ENCODE data around the gene NUDT6.

DNA sequence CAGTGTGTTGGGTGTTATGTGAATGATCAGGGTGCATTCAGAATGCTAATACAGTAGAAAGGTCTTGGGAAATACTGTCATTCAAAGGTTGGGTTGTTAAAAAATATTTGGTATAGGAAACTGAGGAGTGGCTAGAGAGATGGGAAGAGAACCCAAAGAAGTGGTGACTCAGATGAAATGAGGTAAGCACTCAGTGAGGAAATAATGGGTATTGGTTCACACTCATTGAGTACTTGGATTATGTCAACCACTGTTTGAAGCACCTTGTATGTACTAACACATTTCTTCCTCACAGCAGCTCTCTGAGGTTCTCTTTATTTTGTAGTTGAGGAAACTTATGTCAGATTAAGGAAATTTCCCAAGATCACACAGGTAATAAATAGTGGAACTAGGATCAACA, 40.8 kb upstream of the NUDT6 start:
- TF ChIP-seq, protein P1, sequence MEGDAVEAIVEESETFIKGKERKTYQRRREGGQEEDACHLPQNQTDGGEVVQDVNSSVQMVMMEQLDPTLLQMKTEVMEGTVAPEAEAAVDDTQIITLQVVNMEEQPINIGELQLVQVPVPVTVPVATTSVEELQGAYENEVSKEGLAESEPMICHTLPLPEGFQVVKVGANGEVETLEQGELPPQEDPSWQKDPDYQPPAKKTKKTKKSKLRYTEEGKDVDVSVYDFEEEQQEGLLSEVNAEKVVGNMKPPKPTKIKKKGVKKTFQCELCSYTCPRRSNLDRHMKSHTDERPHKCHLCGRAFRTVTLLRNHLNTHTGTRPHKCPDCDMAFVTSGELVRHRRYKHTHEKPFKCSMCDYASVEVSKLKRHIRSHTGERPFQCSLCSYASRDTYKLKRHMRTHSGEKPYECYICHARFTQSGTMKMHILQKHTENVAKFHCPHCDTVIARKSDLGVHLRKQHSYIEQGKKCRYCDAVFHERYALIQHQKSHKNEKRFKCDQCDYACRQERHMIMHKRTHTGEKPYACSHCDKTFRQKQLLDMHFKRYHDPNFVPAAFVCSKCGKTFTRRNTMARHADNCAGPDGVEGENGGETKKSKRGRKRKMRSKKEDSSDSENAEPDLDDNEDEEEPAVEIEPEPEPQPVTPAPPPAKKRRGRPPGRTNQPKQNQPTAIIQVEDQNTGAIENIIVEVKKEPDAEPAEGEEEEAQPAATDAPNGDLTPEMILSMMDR (IDR thresholded peaks at IDR 0.05; ENCODE audit: low read depth, low read length): no peak
- TF ChIP-seq, protein P2, sequence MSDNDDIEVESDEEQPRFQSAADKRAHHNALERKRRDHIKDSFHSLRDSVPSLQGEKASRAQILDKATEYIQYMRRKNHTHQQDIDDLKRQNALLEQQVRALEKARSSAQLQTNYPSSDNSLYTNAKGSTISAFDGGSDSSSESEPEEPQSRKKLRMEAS (IDR thresholded peaks at IDR 0.05; ENCODE audit: low read depth, low read length): no peak
- no peak for TF ChIP-seq POLR2A (IDR thresholded peaks at IDR 0.05; ENCODE audit: extremely low read depth, insufficient read length)
